ENCODE measurements around the gene ALX3. TPM values are rescaled to one million over a fixed set of nuclear protein-coding genes. Genes with fewer than 3 reads are reported as not detected.

The ALX3 gene
- polyA plus RNA-seq, 2 donors, result 0.04 to 0.06 TPM

DNA sequence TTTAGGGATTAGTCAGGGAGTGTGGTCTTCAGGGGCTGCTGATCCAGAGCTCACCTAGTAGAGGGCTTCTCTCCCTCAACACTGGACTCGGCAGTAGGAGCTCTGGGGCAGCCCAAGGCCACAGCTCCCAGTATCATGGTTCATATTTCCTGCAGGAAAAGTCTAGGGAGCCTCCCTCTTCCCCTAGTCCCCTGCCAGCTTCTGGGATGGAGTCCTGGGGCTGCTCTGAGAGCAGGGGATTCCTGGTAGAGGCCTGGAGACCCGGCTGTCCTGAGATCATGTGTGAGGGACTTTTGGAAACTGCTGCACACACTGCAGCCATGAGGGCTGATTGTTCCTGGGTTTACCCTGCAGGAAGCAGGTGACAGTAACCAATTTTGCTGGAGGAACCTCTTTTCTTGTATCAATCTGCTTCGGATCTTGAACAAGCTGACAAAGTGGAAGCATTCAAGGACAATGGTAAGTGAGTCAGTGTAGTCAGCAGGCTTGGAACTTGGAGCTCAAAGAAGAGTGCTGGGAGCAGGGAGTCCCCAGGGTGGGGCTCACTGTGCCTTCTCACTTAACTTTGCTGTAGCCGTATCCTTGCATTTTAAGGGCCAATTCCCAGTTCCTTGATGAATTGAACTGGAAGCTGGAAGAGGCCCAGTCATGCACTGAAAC, 19.7 kb downstream of the ALX3 start:
- WGBS, 2 donors, result 54 to 68% methylated on average over 4 of the region's 4 CpGs
- Histone ChIP-seq H3K27ac (ENCODE audit: low read depth in 2 of 2, low read length in 1 of 2) (no peak overlapping the region), H3K9me3 (ENCODE audit: control insufficient read depth in 2 of 2, insufficient read depth in 1 of 2, low read depth in 1 of 2, low read length in 1 of 2) (no peaks in the 10 kb centered on the region), H3K4me1 (ENCODE audit: control insufficient read depth in 2 of 2, insufficient read depth in 2 of 2, low read length in 1 of 2) (no peaks in the 10 kb centered on the region), H3K4me3 (ENCODE audit: low read depth in 1 of 2, low read length in 2 of 2) (no peak overlapping the region), H3K27me3 (ENCODE audit: control insufficient read depth in 1 of 2, insufficient read depth in 2 of 2, low read length in 2 of 2) (no peaks in the 10 kb centered on the region), H3K36me3 (ENCODE audit: control insufficient read depth in 2 of 2, insufficient read depth in 2 of 2, low read length in 1 of 2) (peaks cover 26 to 64% of the 10 kb centered on the region in 2 donors)

DNA sequence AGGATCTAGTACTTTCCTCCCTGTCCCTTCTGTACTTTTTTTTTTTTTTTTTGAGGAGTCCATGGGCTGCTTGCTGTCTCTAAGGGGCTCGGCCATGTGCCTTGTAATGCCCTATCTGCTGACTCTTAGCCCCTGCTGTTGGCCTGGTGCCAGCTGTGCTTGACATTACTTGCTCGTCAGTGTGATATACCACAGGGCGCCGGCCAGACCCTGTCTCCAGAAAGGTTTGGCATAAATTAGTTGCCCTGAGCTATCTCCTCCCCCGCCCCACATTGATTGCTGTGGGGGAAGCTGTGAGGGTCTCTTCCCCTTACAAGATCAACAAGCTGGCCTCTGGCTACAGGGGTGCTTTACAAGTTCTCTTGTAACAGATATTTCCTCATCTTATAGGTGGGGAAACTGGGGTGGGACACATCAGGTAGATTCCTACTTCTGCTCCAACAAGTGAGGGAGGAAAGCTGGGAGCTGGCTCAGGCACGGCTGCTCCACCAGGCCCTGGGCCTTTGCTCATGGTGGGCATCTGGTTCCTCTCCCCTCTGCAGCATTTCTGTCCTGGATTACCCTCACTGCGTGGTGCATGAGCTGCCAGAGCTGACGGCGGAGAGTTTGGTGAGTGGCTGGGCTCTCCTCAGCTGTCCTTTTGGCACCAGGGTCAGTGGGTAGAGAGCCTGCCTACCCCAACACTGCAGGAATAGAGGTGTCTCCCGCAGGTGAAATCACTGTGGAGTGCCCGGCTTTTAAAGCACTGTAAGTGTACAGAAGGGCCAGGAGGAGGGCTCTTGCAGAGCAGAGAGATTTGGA, 20.5 kb downstream of the ALX3 start:
- Histone ChIP-seq H3K36me3 (ENCODE audit: control insufficient read depth in 2 of 2, insufficient read depth in 2 of 2, low read length in 1 of 2) (peaks cover 19 to 64% of the 10 kb centered on the region in 2 donors), H3K27ac (ENCODE audit: low read depth in 2 of 2, low read length in 1 of 2) (no peak overlapping the region), H3K9me3 (ENCODE audit: control insufficient read depth in 2 of 2, insufficient read depth in 1 of 2, low read depth in 1 of 2, low read length in 1 of 2) (no peaks in the 10 kb centered on the region), H3K4me3 (ENCODE audit: low read depth in 1 of 2, low read length in 2 of 2) (no peak overlapping the region), H3K27me3 (ENCODE audit: control insufficient read depth in 1 of 2, insufficient read depth in 2 of 2, low read length in 2 of 2) (no peaks in the 10 kb centered on the region), H3K4me1 (ENCODE audit: control insufficient read depth in 2 of 2, insufficient read depth in 2 of 2, low read length in 1 of 2) (no peaks in the 10 kb centered on the region)
- WGBS, 2 donors, result 76 to 78% methylated on average over 11 of the region's 11 CpGs

DNA sequence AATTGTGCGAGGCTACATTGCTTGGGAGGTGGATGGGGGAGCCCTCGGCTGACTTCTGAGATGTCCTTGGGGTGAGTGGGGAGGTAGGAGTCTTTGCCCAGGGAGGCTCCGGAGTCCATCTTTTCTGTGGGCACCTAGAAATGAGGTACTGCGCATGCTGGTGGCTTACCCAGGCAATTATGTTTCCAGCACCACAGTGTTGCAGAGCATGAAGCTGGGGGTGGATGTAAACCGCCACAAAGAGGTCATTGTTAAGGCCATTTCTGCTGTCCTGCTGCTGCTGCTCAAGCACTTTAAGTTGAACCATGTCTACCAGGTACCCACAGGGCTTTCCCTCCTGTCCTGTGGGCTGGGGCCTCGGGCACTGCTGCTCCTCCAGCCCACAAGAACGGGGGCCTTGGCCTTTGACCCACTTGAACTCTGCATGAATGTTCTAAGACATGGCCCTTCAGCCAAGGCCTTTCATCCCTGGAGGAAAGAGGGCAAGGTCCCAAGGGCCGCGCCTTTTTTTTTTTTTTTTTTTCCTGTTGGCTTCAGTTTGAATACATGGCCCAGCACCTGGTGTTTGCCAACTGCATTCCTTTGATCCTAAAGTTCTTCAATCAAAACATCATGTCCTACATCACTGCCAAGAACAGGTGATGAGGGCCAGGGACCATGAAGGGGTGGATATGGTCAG, 21.4 kb downstream of the ALX3 start:
- Histone ChIP-seq H3K4me3 (ENCODE audit: low read depth in 1 of 2, low read length in 2 of 2) (no peak overlapping the region), H3K36me3 (ENCODE audit: control insufficient read depth in 2 of 2, insufficient read depth in 2 of 2, low read length in 1 of 2) (peaks cover 15 to 59% of the 10 kb centered on the region in 2 donors), H3K9me3 (ENCODE audit: control insufficient read depth in 2 of 2, insufficient read depth in 1 of 2, low read depth in 1 of 2, low read length in 1 of 2) (no peaks in the 10 kb centered on the region), H3K4me1 (ENCODE audit: control insufficient read depth in 2 of 2, insufficient read depth in 2 of 2, low read length in 1 of 2) (no peaks in the 10 kb centered on the region), H3K27ac (ENCODE audit: low read depth in 2 of 2, low read length in 1 of 2) (no peak overlapping the region), H3K27me3 (ENCODE audit: control insufficient read depth in 1 of 2, insufficient read depth in 2 of 2, low read length in 2 of 2) (no peaks in the 10 kb centered on the region)
- 71 to 72% methylated on average over 9 of the region's 9 CpGs for WGBS, 2 donors

DNA sequence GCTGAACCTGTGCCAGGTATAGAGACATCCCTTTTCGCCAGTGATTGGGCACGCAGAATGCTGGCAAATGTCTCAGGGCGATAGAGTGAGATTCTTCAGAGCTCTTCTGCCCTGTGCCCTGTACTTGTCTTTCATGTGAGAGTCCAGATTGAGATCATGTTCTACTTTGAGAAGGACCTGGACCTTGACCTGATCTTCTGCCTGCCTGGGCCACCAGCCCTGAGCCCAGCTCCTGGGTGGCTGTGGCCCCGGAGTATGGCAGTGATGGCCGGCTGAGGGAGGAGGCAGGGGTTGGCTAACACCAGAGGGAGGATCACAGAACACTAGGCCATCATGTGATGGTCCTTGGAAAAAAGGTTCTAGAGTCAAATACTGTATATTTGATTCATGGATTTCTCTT, 22.2 kb downstream of the ALX3 start:
- H3K36me3 ChIP-seq (ENCODE audit: control insufficient read depth in 2 of 2, insufficient read depth in 2 of 2, low read length in 1 of 2), result peaks cover 21 to 58% of the 10 kb centered on the region in 2 donors
- WGBS, 2 donors, result 91% methylated on average over 5 of the region's 5 CpGs
- H3K4me3 ChIP-seq (ENCODE audit: low read depth in 1 of 2, low read length in 2 of 2), result no peak overlapping the region
- H3K27me3 ChIP-seq (ENCODE audit: control insufficient read depth in 1 of 2, insufficient read depth in 2 of 2, low read length in 2 of 2), result no peaks in the 10 kb centered on the region
- H3K4me1 ChIP-seq (ENCODE audit: control insufficient read depth in 2 of 2, insufficient read depth in 2 of 2, low read length in 1 of 2), result no peaks in the 10 kb centered on the region
- H3K9me3 ChIP-seq (ENCODE audit: control insufficient read depth in 2 of 2, insufficient read depth in 1 of 2, low read depth in 1 of 2, low read length in 1 of 2), result no peaks in the 10 kb centered on the region
- H3K27ac ChIP-seq (ENCODE audit: low read depth in 2 of 2, low read length in 1 of 2), result no peak overlapping the region

DNA sequence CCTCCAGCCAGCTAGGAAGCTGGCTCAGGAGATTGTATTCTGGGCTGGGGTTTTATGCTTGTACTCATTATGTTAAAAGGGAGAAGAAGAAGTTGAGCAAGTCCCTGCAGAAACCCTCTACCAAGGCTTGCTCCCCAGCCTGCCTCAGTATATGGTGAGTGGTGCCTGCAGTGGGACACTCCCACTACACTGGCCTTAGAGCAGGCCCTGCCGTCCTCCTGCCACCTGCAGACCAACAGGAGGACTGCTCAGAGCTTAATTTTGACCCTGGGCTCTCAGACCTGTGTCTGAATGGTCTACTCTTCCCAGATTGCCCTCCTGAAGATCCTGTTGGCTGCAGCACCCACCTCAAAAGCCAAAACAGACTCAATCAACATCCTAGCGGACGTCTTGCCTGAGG, 23.0 kb downstream of the ALX3 start:
- H3K9me3 ChIP-seq (ENCODE audit: control insufficient read depth in 2 of 2, insufficient read depth in 1 of 2, low read depth in 1 of 2, low read length in 1 of 2), result no peaks in the 10 kb centered on the region
- H3K36me3 ChIP-seq (ENCODE audit: control insufficient read depth in 2 of 2, insufficient read depth in 2 of 2, low read length in 1 of 2), result peaks cover 27 to 59% of the 10 kb centered on the region in 2 donors
- no peaks in the 10 kb centered on the region for H3K27me3 ChIP-seq (ENCODE audit: control insufficient read depth in 1 of 2, insufficient read depth in 2 of 2, low read length in 2 of 2)
- no peak overlapping the region for H3K4me3 ChIP-seq (ENCODE audit: low read depth in 1 of 2, low read length in 2 of 2)
- no peak overlapping the region for H3K27ac ChIP-seq (ENCODE audit: low read depth in 2 of 2, low read length in 1 of 2)
- H3K4me1 ChIP-seq (ENCODE audit: control insufficient read depth in 2 of 2, insufficient read depth in 2 of 2, low read length in 1 of 2), result no peaks in the 10 kb centered on the region
- 71 to 76% methylated on average over 3 of the region's 3 CpGs for WGBS, 2 donors

DNA sequence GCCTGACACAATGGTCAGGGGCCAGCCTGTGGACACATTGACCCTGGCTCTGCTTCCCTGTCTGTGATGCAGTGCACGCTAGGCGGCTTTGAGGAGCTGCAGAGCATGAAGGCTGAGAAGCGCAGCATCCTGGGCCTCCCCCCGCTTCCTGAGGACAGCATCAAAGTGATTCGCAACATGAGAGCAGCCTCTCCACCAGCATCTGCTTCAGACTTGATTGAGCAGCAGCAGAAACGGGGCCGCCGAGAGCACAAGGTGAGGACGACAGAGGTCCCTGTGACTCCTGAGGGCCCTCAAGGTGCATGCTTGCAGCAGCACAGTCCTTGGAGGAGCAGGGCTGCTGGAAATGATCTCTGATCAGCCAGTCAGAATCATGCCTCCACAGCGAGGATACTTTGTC, 27.5 kb downstream of the ALX3 start:
- Histone ChIP-seq H3K4me3 (ENCODE audit: low read depth in 1 of 2, low read length in 2 of 2) (no peak overlapping the region), H3K9me3 (ENCODE audit: control insufficient read depth in 2 of 2, insufficient read depth in 1 of 2, low read depth in 1 of 2, low read length in 1 of 2) (no peaks in the 10 kb centered on the region), H3K27me3 (ENCODE audit: control insufficient read depth in 1 of 2, insufficient read depth in 2 of 2, low read length in 2 of 2) (no peaks in the 10 kb centered on the region), H3K4me1 (ENCODE audit: control insufficient read depth in 2 of 2, insufficient read depth in 2 of 2, low read length in 1 of 2) (no peaks in the 10 kb centered on the region), H3K27ac (ENCODE audit: low read depth in 2 of 2, low read length in 1 of 2) (no peak overlapping the region), H3K36me3 (ENCODE audit: control insufficient read depth in 2 of 2, insufficient read depth in 2 of 2, low read length in 1 of 2) (peaks cover 39 to 66% of the 10 kb centered on the region in 2 donors)
- WGBS, 2 donors, result 95 to 96% methylated on average over 10 of the region's 10 CpGs

DNA sequence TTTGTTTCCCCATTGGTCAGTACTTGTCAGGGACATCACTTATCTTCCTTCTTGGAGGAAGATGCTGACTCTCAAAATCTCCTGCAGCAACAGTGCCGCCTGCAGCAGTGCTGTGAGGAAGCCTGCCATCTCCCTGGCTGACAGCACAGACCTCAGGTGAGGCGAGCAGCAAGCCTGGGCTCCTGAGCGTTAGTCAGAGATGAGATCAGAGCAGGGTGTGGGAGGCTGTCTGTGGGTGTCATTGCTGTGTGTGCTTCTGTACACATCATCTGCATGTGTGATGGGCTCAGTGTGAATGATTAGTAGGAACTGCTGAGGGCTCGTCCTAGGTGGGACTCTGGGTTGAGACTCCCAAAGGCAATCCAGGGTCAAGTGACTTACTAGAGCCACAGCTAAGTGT, 29.9 kb downstream of the ALX3 start:
- no peaks in the 10 kb centered on the region for H3K9me3 ChIP-seq (ENCODE audit: control insufficient read depth in 2 of 2, insufficient read depth in 1 of 2, low read depth in 1 of 2, low read length in 1 of 2)
- no peaks in the 10 kb centered on the region for H3K4me1 ChIP-seq (ENCODE audit: control insufficient read depth in 2 of 2, insufficient read depth in 2 of 2, low read length in 1 of 2)
- no peaks in the 10 kb centered on the region for H3K27me3 ChIP-seq (ENCODE audit: control insufficient read depth in 1 of 2, insufficient read depth in 2 of 2, low read length in 2 of 2)
- H3K36me3 ChIP-seq (ENCODE audit: control insufficient read depth in 2 of 2, insufficient read depth in 2 of 2, low read length in 1 of 2), result peaks cover 37 to 56% of the 10 kb centered on the region in 2 donors
- H3K4me3 ChIP-seq (ENCODE audit: low read depth in 1 of 2, low read length in 2 of 2), result no peak overlapping the region
- H3K27ac ChIP-seq (ENCODE audit: low read depth in 2 of 2, low read length in 1 of 2), result no peak overlapping the region
- 70 to 84% methylated on average over 4 of the region's 4 CpGs for WGBS, 2 donors

DNA sequence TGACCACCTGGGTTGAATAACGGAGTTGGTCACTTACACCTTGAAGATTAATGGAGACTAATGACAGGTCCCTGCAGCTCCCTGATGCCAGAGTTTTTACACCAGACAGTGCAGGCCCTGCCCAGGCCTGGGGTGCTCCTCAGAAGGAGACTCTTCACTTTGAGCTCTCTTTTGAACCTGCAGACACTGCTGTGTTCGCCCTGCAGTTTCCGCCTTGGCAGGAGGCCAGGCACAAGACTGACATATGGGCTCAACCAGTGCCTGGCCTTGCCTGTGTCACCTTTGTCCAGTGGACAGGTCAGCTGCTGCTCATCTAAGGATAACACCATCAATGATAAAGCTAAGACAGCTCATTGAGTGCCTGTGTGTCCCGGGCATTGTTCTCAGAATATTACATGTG, 30.8 kb downstream of the ALX3 start:
- H3K4me3 ChIP-seq (ENCODE audit: low read depth in 1 of 2, low read length in 2 of 2), result no peak overlapping the region
- H3K9me3 ChIP-seq (ENCODE audit: control insufficient read depth in 2 of 2, insufficient read depth in 1 of 2, low read depth in 1 of 2, low read length in 1 of 2), result no peaks in the 10 kb centered on the region
- H3K4me1 ChIP-seq (ENCODE audit: control insufficient read depth in 2 of 2, insufficient read depth in 2 of 2, low read length in 1 of 2), result no peaks in the 10 kb centered on the region
- H3K36me3 ChIP-seq (ENCODE audit: control insufficient read depth in 2 of 2, insufficient read depth in 2 of 2, low read length in 1 of 2), result peaks cover 37 to 50% of the 10 kb centered on the region in 2 donors
- no peaks in the 10 kb centered on the region for H3K27me3 ChIP-seq (ENCODE audit: control insufficient read depth in 1 of 2, insufficient read depth in 2 of 2, low read length in 2 of 2)
- WGBS, 2 donors, result 68 to 85% methylated on average over 4 of the region's 4 CpGs
- no peak overlapping the region for H3K27ac ChIP-seq (ENCODE audit: low read depth in 2 of 2, low read length in 1 of 2)

DNA sequence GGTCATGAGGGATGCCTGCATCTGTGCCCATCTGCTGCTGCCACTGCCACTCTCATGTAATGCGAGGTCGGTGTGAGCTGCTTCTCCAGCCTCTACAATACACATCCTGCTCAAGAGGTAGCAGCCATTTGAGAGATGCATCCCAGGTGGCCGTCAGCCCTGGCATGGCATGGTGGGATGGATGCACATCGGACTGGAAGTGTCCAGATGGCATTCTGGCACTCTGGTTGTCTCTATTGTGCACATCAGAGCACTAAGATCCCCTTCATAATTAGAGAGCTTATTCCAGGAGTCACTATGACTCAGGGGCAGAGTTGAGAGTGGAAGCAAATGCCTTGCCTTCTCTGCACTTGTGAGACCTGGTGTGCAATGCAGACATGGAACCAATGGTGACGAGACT, 32.2 kb downstream of the ALX3 start:
- Histone ChIP-seq H3K27ac (ENCODE audit: low read depth in 2 of 2, low read length in 1 of 2) (no peak overlapping the region), H3K4me1 (ENCODE audit: control insufficient read depth in 2 of 2, insufficient read depth in 2 of 2, low read length in 1 of 2) (no peaks in the 10 kb centered on the region), H3K36me3 (ENCODE audit: control insufficient read depth in 2 of 2, insufficient read depth in 2 of 2, low read length in 1 of 2) (peaks cover 31 to 43% of the 10 kb centered on the region in 2 donors), H3K27me3 (ENCODE audit: control insufficient read depth in 1 of 2, insufficient read depth in 2 of 2, low read length in 2 of 2) (no peaks in the 10 kb centered on the region), H3K9me3 (ENCODE audit: control insufficient read depth in 2 of 2, insufficient read depth in 1 of 2, low read depth in 1 of 2, low read length in 1 of 2) (no peaks in the 10 kb centered on the region), H3K4me3 (ENCODE audit: low read depth in 1 of 2, low read length in 2 of 2) (no peak overlapping the region)
- 92 to 94% methylated on average over 5 of the region's 5 CpGs for WGBS, 2 donors

Data from esophagus (tissue), 2 donors.